SK-N-MC (cell line): ENCODE measurements around the gene GOLGB1.

Experiments used
- EZH2 ChIP-seq: fragments of 200-600 bp; sonication (generic); IDR thresholded peaks from one replicate; pipeline ENCODE4 v1.6.1; 2017; ENCODE audit warnings: antibody characterized with exemption
- POLR2AphosphoS5 ChIP-seq: IDR thresholded peaks from 2 replicates; pipeline ENCODE4 v1.6.1; 2012; ENCODE audit warnings: mild to moderate bottlenecking, low read depth, low read length, borderline replicate concordance

DNA sequence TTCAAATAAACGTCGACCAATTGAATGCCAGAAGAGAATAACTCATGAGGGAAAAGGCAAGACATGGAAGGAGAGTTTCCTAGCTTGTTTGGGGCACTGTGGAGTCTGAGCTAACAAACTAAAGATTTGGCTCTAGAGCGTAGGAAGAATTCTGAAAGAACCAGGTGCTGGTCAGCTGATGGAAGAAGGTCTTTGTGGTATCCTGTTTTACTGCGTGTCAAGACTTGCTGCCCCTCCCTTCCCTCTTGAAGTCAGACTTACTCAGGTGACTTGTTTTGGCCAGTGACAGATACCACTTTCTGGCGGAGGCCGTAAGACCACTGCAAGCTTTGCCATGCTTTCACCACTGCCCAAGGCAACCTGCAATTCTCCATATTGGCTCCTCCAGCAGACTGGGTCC, 88.2 kb downstream of the GOLGB1 start:
- TF ChIP-seq POLR2AphosphoS5 (no peak), EZH2 (no peak)
